Left colon (tissue), 2 donors: ENCODE data around the gene PRKCE. TPM values are rescaled to one million over a fixed set of nuclear protein-coding genes. Genes with fewer than 3 reads are reported as not detected.
A peak's percentile ranks its signal among the peaks of the same experiment; 100 is the strongest.

Source experiments
- ATAC-seq: fragments of 200-7000 bp; cut with Tn5 transposase; one replicate; pipeline ENCODE4 v1.9.1; 2020; ENCODE audit warnings: mild to moderate bottlenecking, moderate library complexity
- DNase-seq, 2 donors: peaks; one replicate each; pipeline ENCODE4 v3.0.0-alpha.2; 2020
- intact Hi-C, 2 donors: fragments of 100-400 bp; cut with DNase I in 1 of 2; cut with micrococcal nuclease in 1 of 2; formaldehyde crosslinking; loops; one replicate each; pipeline versions ENCODE4 v1.11.2 to v1.14.0; 2022; cut with DNase I, micrococcal nuclease
- total RNA-seq, 2 donors: library from RNA; stranded (reverse); fragmentation: NEBNext Ultra II Directional; extraction: Animal tissue kit (Norgen Biotek cat#: 25700); gene quantifications; one replicate each; pipeline ENCODE4 v1.2.1, GENCODE V29; 2021
- donor health status: DM: no; HTN: no; CAD: no.
- donor health status: DM: yes; HTN: yes; CAD: no.

Gene PRKCE
- total RNA-seq, 2 donors from 2014 or later, result 22.2 to 29.2 TPM

DNA sequence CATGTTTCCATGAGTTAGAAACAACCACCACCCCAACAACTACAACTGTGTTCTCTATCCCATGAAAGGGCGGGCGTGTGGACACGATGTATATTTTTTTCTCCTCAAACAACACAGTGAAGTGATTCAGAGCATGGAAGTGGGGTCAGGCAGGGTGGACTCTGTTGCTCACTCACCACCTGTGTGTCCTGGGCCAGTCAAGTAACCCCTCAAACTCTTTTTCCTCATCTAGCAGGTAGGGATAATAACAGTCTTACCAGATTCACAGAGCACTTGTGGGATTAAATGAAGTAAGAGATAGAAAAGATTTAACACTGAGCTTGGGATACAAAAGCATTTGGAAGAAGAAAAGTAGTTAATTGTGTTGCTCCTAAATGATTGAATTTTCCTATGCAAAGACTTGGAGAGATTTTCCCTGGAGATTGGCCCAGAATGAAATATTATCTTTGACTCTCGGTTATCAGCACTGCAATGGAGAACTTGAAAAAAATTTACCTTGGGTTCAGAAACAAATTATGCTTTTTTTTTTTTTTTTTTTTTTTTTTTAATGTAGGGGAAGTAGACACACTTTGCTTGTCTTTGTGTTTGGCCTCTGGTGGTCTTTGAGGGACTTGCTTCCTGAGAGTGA lies 483.9 kb downstream of the PRKCE start:
- ATAC-seq (no peak), DNase-seq (no peak)
- intact Hi-C loops, result no loop called here

DNA sequence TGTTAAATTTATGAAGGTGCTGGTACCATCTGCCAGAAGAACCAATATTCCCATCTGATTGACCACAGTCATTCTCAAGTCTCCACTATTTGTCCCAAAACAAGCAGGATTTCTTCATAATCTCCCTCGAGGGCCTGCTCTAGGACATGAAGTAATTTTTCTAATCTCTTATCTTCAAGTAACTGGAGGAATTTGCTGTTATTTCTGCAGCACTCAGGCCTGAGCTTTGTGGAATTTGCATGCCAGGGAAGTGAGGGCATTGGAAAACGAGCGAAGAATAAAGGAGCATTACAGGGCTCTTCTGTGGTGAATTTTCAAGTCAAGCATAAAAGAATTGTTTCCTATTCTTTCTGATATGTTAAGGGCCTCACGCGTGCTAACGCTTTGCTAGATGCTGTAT lies 484.5 kb downstream of the PRKCE start:
- ATAC-seq (no peak), DNase-seq (no peak)
- intact Hi-C loops, result no loop called here

DNA sequence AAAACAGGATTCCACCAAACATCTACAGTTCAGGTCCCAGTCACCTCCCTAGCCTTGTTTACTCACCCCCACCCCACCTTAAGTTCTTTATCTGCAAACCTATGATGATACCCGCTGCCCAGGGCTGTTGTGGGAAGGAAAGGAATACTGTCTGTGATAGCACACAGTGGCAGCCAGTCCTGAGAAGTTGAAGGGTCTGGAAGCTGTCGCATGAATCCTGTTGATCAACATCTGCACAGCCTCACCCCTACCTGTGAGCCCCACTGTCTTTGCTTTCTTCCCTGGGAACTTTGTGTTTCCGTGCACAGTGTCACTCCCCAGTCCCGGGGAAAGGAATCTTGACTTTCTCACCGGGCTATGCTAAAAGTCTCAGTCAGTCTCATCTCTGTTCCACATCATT lies 485.0 kb downstream of the PRKCE start:
- DNase-seq (no peak), ATAC-seq (no peak)
- intact Hi-C loops, result no loop called here

DNA sequence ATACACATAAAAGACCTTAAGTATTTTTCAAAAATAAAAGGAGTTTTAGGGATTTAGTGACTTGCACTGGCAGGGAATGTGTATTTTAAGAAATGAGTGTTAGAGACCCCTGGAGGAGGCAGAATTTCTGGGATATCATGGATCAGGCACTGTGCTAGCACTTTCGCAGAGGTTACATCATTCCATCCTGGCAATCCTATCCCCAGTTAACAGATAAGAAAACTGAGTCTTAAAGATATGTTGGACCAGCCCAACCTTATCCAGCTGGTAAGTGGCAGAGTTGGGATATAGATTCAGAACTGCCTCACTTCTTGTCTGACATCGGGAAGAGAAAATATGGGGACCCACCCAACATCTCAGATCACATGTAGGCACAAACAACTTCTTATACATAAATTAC lies 485.5 kb downstream of the PRKCE start:
- intact Hi-C loops, result no loop called here
- DNase-seq (no peak), ATAC-seq (no peak)

DNA sequence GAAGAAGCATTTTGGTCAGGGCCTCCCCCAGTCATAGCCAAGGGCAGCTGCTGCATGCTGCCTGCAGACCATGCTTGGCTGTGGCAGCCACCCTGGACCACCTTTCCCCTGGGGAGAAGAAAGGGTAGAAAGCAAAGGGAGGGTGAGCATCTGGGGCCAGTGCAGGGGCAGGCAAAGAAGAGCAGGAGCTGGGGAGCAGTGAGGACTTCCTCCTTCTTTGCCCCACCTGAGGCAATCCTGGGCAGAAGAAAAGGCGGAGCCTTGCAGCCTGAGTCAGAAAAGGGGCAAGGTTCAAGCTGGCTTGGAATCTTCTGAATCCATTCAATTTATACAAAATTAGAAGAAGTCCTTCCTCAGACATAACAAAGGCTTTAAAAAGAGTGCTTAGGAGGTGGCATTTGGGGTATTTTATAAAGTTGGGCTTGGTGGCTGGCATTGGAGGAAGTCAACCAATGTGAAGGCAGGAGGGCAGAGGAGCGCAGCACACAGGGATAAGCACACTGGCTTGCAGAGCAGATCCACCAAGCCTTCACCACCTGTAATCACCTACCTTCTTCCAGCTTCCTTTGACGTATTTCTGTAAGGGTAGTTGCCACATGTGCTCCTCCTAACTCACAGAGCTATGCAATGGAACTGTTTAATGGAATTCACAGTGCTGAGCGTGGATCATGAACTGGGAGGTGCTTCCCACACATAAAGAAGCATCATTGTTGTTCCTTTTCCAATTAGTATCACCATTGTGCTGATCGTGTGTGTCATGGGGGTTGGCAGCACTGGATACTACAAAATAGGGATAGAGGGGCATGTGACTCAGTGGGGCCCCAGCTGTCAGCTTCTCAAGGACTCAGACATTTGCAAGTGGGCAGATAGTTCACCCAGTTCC lies 491.3 kb downstream of the PRKCE start:
- ATAC-seq (peak; percentile 97), DNase-seq (peak; percentile 54 to 73)
- intact Hi-C loops, result no loop called here

DNA sequence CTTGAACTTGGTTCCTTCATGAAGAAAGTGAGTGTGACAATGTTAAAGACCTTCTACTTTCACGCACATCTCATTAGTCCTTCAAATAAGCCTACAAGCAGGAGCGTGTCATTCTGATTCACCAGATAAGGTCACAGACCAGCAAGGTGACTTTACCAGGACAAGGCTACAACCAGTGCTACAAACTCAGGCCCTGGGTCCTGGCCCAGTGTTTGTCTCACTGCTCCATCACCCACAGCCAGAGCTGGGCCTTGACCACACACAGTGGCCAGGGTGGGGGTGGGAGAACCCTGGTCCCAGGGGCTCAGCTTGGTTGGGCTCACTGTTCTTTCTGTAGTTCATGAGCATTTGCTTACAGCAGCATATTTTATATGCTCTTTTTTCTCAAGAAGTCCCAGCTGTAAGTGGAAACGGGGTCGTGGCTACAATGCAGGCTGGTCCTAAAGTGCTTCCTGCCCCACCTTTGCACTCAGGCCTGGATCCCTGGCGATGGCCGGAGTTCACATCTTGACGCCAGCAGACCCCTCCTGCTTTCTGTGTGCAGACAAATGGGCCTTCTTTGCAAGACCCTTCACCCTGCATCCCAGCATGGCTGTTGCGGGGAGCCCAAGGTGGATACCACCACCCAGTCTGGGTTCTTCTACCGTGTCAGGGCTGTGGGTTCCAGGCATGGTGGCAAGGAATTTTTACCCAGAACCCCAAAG lies 492.1 kb downstream of the PRKCE start:
- ATAC-seq (no peak), DNase-seq (no peak)
- intact Hi-C loops, result no loop called here

DNA sequence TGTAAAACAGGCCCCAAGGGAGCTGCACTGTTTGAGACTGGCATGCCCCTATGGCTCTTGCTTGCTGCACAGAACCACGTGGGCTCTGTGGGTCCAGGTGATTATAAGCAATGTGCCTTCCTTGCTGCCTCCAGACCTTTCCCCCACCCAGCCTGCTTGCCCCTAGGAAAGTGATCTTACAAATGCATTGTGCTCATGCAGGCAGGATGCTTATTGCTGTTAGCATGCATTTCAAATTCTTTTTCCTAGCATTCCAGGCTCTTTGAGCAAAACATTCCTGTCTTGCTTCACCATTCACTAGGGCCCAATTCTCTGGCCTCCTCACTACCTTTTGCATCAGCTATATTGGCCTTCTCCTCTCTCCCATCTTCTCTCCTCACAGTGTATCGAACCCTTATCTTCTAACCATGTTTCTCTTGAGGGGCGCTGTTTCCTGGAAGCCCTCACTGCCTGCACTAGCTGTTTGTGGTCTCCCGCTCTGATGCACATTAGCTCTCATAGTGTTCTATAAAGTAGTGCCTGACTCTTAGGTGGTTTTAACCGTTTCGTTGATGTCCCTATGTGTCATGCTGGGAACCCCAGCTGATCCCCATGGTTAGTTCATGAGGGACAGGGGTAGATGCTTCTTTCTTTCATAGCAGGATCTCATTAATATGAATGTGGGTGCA lies 492.8 kb downstream of the PRKCE start:
- intact Hi-C loops, result no loop called here
- no peak for DNase-seq
- no peak for ATAC-seq

DNA sequence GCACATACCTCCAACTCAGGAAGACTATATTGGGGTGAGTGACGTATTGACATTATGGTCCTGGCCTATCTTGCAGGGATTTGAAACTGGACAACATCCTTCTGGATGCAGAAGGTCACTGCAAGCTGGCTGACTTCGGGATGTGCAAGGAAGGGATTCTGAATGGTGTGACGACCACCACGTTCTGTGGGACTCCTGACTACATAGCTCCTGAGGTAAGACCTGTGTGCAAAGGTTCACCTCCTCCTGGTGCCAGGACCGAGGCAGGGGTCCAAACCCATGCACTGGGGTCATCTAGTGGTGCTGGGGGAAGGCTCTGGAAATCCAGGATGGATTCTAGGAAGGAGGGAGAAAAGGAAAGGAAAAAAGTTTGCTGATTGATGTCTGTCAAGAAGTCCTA lies 493.5 kb downstream of the PRKCE start:
- intact Hi-C loops, result no loop called here
- DNase-seq (no peak), ATAC-seq (no peak)

DNA sequence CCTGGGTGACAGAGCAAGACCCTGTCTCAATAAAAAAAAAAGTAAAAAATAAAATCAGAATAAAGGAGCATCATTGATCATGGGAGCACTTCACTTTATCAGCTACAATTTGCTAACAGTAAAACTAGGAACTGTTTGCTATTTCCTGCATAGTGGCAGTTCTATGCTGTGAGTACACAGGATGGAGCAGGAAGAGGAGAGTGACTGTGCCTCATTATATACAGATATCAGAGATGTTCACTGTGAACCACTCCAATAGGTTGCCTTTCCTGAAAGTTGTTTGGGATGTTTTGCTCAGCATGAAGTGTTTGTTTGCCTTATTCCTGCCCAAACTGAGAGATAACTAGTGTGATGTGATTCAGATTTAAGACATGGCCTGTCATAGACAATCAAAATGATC lies 494.4 kb downstream of the PRKCE start:
- ATAC-seq, result no peak
- intact Hi-C loops, result no loop called here

DNA sequence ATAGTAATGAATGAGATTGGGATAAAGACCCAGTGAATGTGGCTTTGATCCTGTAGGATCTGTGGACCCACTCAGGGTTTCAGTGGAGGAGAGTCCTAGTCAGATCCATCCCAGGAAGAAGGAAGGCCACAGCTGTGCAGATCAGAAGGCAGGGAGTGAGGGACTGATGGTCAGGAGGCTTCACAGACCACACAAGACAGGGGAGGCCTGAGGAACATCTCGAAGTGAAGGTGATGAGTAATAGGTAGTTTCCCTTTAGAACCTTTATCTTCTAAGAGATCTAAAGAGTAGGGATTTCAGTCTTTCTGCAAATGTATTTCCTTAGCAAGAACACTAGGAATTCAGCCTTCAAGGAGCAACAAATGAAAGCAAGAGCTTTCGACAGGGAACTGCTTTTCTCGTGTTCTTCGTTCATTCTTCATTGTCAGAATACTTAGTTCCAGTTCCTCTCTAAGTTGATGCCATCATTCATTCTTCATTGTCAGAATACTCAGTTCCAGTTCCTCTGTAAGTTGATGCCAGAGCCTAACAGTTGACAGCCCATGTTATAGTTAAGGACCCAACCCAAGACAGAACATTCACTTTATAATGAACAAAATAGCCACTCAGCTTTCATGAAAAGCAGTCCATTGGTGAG lies 495.5 kb downstream of the PRKCE start:
- DNase-seq (no peak), ATAC-seq (no peak)
- intact Hi-C loops, result no loop called here

More for the DNA sequence above, 494.4 kb downstream of the PRKCE start:
- no peak for DNase-seq

DNA sequence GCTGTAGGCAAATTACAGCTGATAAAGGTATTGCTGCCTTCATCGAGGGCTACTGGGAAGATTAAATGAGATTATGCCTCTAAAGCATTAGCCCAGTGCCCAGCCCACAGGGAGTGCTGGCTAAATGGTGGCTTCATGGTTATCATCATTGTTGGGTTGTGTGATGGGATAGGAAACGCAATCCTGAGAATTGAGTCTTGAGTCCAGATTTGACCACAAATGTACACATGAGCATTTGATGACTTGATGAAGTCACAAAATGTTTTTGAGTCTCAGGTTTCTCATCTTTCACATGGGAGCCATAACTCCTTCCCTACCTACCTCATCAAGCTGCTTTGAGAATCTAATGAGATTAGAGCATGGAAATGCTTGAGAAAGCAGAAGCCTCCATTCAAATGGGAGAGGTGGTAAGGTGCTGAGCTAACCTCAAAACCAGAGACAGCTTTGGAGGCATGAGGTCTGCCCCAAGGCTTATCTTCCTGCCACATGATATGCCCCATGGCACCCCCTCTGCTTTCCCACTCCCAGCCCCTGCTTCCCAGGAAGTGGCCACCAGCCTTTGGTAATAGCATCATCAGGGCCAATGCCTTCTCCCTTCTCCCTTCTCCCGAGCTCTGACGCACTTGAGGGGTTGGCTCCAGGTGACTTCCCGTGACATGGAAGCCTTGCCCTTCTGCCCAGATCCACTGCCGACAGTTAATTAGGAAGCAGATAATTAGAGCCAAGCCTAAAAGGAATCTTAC lies 496.3 kb downstream of the PRKCE start:
- DNase-seq (no peak), ATAC-seq (no peak)
- intact Hi-C loops, result no loop called here

DNA sequence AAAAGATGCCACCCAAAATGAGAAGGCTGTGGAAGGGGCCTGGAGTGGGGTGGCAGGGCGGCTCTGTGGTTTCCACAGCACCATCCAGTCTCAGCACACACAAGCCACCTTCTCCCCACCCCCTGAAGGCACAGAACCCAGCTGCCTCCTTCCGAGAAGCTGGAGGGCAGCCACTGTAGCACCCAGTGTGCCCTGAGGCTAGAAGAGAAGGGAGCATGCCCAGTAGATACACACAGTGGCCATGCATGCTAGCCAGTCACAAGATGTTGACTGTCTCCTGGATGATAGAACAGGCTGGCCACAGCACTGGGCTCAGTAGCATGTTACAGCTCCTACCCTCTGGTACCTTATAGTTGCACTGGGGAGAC lies 496.9 kb downstream of the PRKCE start:
- intact Hi-C loops, result no loop called here
- DNase-seq (no peak), ATAC-seq (no peak)

DNA sequence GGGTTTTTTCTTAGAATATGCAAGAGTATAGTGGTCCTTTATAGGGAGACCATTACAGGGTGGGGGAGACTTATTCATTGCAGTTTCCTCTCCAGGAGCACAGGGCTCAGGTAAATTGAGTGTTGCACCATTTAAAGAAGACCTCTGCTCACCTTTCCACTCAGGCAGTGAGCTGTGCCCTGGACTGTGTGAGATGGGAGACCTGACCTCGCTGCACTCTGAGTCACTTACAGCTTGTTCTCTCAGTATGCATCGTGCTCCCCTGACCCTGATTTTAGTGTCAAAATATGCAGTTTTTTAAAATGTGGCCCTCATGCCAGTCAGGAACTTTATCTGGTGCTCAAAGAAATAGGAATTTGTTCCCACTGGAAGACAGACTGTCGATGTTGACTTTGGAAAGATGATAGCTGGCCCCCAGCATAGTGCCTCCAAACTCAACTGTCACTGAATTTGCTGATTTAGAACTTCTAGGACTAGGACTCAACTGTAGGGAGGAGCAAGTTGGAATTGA lies 499.0 kb downstream of the PRKCE start:
- intact Hi-C loops, result no loop called here
- ATAC-seq (no peak), DNase-seq (no peak)

DNA sequence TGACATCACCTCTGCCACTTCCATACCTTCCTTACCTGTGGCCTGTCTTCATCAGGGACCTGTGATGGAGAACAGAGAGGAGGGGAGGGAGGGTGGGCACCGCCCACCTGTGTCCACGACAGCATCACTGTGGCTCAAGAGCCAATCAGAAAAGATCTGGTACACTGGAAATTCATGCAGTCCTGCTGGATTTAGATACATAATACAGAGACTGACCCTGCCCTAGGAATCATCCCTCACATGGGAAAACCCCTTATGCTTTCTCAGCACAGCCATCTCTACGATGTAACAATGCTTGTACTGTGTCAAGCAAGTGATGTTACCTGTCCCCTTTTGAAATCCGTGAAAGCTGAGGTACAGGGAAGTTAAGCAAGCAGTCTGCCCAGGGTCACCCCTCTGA lies 500.1 kb downstream of the PRKCE start:
- ATAC-seq (no peak), DNase-seq (no peak)
- intact Hi-C loops, result no loop called here

DNA sequence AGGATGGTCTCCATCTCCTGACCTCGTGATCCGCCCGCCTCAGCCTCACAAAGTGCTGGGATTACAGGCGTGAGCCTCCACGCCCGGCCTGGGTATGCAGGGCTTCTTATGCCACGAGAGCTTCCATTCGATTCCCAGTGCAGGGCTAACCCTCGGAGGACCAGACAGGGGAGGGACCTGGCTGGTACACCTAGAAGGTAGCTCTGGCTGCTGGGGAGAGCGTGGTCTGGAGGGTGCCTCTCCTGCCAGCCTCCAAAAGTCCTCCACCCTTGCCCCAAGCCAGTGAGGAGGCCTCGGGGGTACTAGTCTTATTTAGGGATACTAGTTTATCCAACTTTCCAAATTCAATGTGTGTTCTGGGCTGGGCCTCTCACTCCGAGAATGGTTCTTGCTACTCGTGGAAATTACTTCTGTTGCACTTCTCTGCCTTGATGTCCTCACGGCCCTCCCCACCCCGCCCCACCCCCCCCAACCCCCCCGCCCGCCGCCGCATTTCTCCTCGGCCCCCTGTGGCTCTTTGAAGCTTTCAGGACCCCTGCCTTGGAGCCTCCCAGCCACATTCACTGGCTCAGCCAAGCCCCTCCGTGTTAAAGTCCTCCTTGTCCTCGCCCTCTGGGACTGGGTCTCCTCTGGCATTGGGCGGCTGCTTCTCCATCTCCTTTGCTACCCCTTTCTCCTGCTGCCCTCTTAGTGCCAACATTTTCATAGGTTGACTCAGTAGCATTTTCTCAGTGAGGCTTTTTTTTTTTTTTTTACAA lies 502.7 kb downstream of the PRKCE start:
- no peak for ATAC-seq
- intact Hi-C loops, result no loop called here
- no peak for DNase-seq

DNA sequence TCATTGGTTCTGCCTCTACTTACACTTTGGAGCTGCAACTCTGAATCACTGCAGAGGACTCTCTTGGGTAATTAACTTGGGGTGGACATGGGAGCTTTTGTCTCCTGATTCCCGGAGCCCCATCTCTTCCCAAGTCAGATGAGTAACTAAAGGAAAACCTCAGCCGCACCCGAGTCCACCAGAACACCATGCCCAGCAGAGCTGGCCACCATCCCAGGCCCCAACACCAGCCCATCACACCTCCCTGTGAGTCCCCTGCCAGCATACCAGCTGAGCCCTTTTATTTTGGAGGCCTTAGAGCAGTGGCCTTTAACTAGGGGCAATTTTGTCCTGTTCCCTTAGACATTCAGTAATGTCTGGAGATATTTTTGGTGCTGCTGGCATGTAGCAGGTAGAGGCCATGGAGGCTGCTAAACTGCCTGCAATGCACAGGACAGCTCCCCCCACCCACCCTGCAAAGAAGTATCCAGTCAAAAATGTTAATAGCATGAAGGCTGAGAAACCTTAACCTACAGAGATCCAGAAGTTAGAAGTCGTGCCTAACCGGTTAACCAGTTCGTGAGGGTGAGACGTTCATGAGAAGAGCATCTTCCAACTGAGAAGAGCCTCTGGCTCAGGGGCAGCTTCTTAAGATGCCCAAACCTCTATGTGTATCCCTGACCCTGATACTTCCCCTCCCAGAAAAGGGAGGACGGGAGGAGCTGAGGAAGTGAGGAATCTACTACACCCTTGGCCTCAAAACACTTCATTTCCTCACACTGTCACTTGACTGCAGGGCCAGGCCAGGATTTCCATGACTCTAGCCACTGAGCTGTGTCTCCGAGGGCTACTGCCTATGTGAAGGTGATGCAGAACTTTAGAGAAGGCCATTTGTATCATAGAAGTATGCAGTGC lies 505.8 kb downstream of the PRKCE start:
- no peak for ATAC-seq
- intact Hi-C loops, result no loop called here
- no peak for DNase-seq

DNA sequence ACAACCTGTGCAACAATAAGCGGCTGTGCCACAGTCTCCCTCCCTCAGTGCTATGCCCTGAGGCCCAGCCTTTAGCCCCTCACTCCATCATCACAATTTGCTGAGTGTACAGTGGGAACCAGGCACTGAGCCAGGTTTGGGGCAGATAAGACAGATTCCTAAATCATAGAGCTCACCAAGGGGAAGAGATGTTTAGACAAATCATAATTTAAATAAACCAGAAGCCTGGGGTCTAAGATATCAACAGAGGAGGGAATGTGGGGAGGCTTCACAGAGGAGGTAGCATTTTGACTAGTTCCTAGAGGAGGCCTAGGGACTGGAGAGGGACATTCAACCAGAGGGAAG lies 506.5 kb downstream of the PRKCE start:
- DNase-seq (no peak), ATAC-seq (no peak)
- intact Hi-C loops, result no loop called here
